Kidney (tissue), 14 donors: ENCODE results near the gene SRRM3. TPM values are rescaled to one million over a fixed set of nuclear protein-coding genes. Genes with fewer than 3 reads are reported as not detected.

ENCODE experiments used
- DNase-seq, 5 donors: peaks; one replicate each; pipeline ENCODE4 v3.0.0-alpha.2; 2013 to 2020
- FAIRE-seq: peaks from 2 replicates; lab custom pipeline; 2012; peaks lifted over from hg19 to GRCh38; lab: Jason Lieb, UNC
- H3K27ac ChIP-seq, 2 donors: one replicate each; pipeline ENCODE4 v1.7.0; 2013; ENCODE audit warnings: low read depth in 2 of 2, low read length in 2 of 2, inconsistent platforms in 1 of 2
- H3K27me3 ChIP-seq: one replicate; pipeline ENCODE4 v1.7.1; 2013; ENCODE audit warnings: low read length, inconsistent platforms; ENCODE audit not compliant: control insufficient read depth, insufficient read depth
- H3K36me3 ChIP-seq, 3 donors: one replicate each; pipeline versions ENCODE4 v1.7.0 to v1.7.1; 2013; ENCODE audit warnings: low read length in 3 of 3, control low read depth in 1 of 3, inconsistent platforms in 1 of 3; ENCODE audit not compliant: insufficient read depth in 3 of 3, control insufficient read depth in 2 of 3
- H3K4me1 ChIP-seq, 3 donors: one replicate each; pipeline versions ENCODE4 v1.7.0 to v1.7.1; 2013; ENCODE audit warnings: low read length in 3 of 3, inconsistent platforms in 1 of 3, low read depth in 1 of 3; ENCODE audit not compliant: control insufficient read depth in 2 of 3, insufficient read depth in 2 of 3
- H3K4me3 ChIP-seq, 3 donors: one replicate each; pipeline versions ENCODE4 v1.7.0 to v1.8.1; 2013; ENCODE audit warnings: low read length in 3 of 3, control low read depth in 1 of 3, inconsistent platforms in 1 of 3
- H3K9ac ChIP-seq, 3 donors: one replicate each; pipeline versions ENCODE4 v1.7.0 to v1.7.1; 2013; ENCODE audit warnings: low read length in 3 of 3, control low read depth in 1 of 3, inconsistent platforms in 1 of 3
- H3K9me3 ChIP-seq, 3 donors: one replicate each; pipeline versions ENCODE4 v1.7.0 to v1.7.1; 2013; ENCODE audit warnings: low read length in 3 of 3, control low read depth in 1 of 3, inconsistent platforms in 1 of 3; ENCODE audit not compliant: control insufficient read depth in 2 of 3, insufficient read depth in 1 of 3
- CTCF ChIP-seq: IDR thresholded peaks from 3 replicates; pipeline ENCODE4 v1.5.1; 2012; ENCODE audit warnings: mild to moderate bottlenecking, moderate library complexity, borderline replicate concordance; ENCODE audit not compliant: insufficient read depth; ENCODE audit errors: extremely low read depth
- intact Hi-C: fragments of 100-400 bp; cut with DNase I; formaldehyde crosslinking; loops from one replicate; pipeline ENCODE4 v1.11.1; 2022
- polyA plus RNA-seq: library from polyadenylated mRNA; stranded (reverse); fragments of 350-450 nt; fragmentation: Illumina TruSeq; extraction: RNeasy Lipid Tissue Mini Kit (QIAGEN cat#74804); gene quantifications from one replicate; pipeline ENCODE4 v1.2.3, GENCODE V29; 2014; ENCODE audit warnings: low read depth, low replicate concordance; ENCODE audit not compliant: insufficient read depth
- total RNA-seq: library from RNA; stranded (reverse); fragmentation: NEBNext Ultra II Directional; extraction: Animal tissue kit (Norgen Biotek cat#: 25700); gene quantifications from one replicate; pipeline ENCODE4 v1.2.1, GENCODE V29; 2021
- donor health status: control.
- donor health status: control.
- donor health status: control.
- donor health status: control.
- donor health status: control.
- donor health status: DM: yes; HTN: yes; CAD: no.
- donor health status: Normal renal cell carcinoma (clear cell type).

Gene SRRM3
- total and polyA plus RNA-seq, 2 donors from 2014 or later = 0.99 to 1.0 TPM

DNA sequence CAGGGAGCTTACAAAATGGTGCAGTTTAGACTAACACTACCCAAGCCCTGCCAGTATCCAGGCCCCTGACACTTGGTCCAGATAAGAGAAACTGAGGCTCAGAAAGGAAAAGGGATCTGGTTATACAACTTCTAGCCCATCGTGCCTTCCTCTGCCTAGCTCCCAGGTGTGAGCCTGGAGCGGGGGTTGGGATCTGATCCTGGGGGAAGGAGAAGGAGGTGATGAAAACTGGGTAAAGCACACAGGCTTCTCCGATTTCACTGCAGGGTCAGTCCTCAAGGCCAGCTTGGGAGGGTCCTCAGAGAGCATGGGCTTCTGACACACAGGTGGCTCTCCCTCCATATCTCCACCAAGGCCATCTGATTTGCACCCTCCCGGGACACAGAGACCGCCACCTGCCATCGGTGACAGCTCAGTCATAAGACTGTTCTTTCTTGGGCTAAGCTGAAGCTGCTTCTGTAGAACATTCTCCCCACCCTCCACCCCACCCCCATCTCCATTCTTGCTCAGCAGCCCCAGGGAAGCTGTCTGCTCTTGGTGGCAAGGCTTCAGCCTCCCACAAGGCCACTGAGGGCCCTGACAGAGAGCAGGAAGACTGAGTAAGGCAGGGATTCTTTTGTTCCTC lies 16.4 kb downstream of the SRRM3 start:
- no peak overlapping the region for H3K4me3 ChIP-seq
- peaks cover 2% of the 10 kb centered on the region for H3K27me3 ChIP-seq
- H3K4me1 ChIP-seq = peaks cover 0 to 6% (median 0%) of the 10 kb centered on the region in 3 donors
- H3K9ac ChIP-seq = no peak overlapping the region
- DNase-seq = no peak
- TF ChIP-seq CTCF = no peak
- H3K27ac ChIP-seq = no peak overlapping the region
- H3K36me3 ChIP-seq = no peaks in the 10 kb centered on the region
- no peaks in the 10 kb centered on the region for H3K9me3 ChIP-seq
- FAIRE-seq = no peak
- intact Hi-C loops = no loop called here

GRCh38 chr7:76220185-76221057 lies 18.7 kb downstream of the SRRM3 start:
- intact Hi-C loops = no loop called here
- DNase-seq (peak; percentile 25 to 75 (median 53)), FAIRE-seq (no peak)

GRCh38 chr7:76222333-76222732 lies 20.6 kb downstream of the SRRM3 start:
- H3K36me3 ChIP-seq = no peaks in the 10 kb centered on the region
- H3K4me3 ChIP-seq = no peak overlapping the region
- H3K9ac ChIP-seq = no peak overlapping the region
- no peaks in the 10 kb centered on the region for H3K9me3 ChIP-seq
- FAIRE-seq (no peak), DNase-seq (no peak)
- peaks cover 5% of the 10 kb centered on the region for H3K27me3 ChIP-seq
- no peak overlapping the region for H3K27ac ChIP-seq
- TF ChIP-seq CTCF = no peak
- H3K4me1 ChIP-seq = peaks cover 0 to 6% (median 0%) of the 10 kb centered on the region in 3 donors
- intact Hi-C loops = no loop called here

More at GRCh38 chr7:76220185-76221057, 18.7 kb downstream of the SRRM3 start:
- Histone ChIP-seq H3K4me3 (no peak overlapping the region), H3K27me3 (peaks cover 5% of the 10 kb centered on the region), H3K9me3 (no peaks in the 10 kb centered on the region), H3K27ac (no peak overlapping the region), H3K9ac (no peak overlapping the region), H3K4me1 (peaks cover 0 to 6% (median 0%) of the 10 kb centered on the region in 3 donors), H3K36me3 (no peaks in the 10 kb centered on the region)
- no peak for TF ChIP-seq CTCF
